Suppressor macrophage (primary cell): ENCODE measurements around the gene ANK2.
A peak's percentile ranks its signal among the peaks of the same experiment; 100 is the strongest.
"Not testable (repeated sequence)": the region's sequence is repeated elsewhere in the genome, so short reads cannot be mapped to it uniquely, and the experiment has no call there.

Source experiments
- DNase-seq, 4 experiments: peaks; one replicate each; pipeline ENCODE4 v3.0.0-alpha.2; 2020 to 2022

Gene ANK2

DNA sequence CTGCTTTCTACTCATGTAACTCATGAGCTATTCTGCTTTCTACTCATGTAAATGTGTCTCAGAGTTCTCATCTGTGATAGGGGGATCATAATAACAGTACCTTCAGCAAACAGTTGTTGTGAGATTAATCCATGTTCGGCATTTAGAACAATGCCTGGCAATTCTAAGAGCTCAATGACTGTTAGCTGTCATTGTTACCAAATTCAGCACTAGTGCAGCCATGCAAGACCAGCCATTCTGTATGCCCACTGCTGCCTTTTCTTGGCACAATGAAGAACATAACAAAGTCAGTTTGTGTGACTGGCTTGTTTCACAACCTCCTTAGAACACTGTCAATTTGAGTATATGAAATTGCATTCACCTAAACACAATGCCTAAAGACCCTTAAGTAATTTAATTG lies 163.2 kb downstream of the ANK2 start:
- no peak for DNase-seq

DNA sequence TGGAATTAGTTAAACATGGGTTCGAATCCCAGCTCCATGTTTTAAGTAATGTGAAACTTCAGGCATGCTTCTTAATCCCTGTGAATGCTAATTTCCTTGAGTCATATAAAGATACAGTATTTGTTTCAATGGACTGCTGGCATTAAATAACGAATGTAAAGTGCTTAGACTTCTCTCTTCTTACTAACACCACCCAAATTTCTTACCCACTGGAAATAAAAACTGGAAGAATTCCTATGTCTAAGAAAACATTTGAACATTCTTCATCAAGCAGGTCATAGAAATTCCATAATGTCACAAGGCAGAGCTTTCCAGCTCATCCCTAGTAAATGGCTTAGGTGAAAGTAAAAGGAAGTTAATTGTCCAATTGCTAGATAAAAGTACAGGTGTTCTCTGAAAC lies 172.5 kb downstream of the ANK2 start:
- no peak for DNase-seq

- no peak for DNase-seq
These were observed 173.0 kb downstream of the ANK2 start for GRCh38 chr4:113222471-113222870.

- no peak for DNase-seq
These were observed 173.5 kb downstream of the ANK2 start for GRCh38 chr4:113223001-113223400.

GRCh38 chr4:113232194-113232593 lies 182.7 kb downstream of the ANK2 start:
- DNase-seq, result no peak

DNA sequence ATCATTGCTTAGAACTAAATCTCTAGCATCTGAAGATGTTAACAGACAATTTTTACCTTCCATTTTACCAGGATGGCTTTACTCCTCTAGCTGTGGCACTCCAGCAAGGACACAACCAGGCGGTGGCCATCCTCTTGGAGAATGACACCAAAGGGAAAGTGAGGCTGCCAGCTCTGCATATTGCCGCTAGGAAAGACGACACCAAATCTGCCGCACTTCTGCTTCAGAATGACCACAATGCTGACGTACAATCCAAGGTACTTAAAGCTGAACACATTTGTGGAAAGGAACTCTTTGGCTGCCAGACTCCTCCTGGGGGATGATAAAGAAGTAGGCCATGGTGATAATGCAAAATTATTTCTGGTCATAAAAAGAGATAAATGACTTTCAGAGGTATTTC lies 187.5 kb downstream of the ANK2 start:
- DNase-seq, result no peak

GRCh38 chr4:113243312-113243711 lies 193.9 kb downstream of the ANK2 start:
- DNase-seq, result peak in 2 of 4 experiments; percentile 1 to 11

GRCh38 chr4:113244747-113245146 lies 195.3 kb downstream of the ANK2 start:
- not testable (repeated sequence) for DNase-seq

DNA sequence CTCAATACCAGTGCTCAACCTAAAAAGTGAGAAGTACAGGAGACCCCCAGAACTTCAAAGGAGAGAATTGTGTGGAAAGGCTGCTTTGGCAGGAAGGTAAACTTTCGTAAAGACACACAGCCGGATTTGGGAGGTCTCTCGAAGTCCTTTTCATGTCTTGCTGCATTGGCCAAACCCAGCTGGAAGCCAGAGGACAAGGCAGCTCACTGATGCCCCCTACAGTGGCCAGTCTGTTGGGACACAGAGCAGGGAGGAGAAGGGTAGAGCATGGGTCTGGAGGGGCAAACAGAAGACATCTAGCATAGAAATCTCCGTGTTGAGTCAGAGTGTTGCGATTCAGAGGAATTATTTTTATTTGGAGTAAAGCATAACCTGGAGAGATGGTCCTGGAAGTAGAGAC lies 198.9 kb downstream of the ANK2 start:
- DNase-seq, result no peak

- no peak for DNase-seq
These were observed 206.2 kb downstream of the ANK2 start for GRCh38 chr4:113255628-113256027.

DNA sequence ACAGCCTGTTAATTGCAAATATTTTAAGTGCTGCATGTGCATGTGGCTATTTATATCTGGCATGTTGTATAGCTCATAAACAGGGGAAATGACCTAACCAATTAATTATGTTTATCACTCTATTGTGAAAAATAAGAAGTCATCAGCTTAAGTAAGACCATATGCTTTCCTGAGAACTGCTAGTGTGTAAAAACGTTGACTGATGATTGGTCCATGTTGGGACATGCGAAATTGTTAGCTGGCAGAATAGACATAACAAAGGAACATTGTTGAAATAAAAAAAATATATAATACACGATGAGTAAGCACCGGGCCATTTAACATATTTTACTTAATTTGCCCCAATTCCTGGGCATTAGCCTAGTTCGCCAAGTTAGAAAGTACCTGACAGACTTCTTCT lies 207.5 kb downstream of the ANK2 start:
- DNase-seq, result no peak

DNA sequence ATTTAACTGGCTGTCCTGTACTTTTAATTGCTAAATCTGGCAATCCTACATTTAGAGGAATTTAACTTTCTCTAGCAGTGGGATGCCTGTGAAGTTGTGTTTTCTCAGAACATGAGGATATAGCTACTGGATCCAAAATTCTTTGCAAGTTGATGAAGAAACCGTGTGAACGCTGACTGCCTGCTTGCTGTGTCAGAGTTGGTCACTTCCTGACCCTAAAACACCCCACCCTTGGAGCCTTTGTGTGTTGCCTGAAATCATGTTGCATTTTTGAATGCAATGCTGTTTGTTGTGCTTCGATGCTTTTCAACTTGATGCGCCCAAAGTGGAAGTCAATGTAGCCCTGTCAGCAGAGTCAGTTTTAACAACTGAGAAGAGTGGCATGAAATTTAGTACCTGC lies 211.2 kb downstream of the ANK2 start:
- no peak for DNase-seq

GRCh38 chr4:113263274-113263673 lies 213.8 kb downstream of the ANK2 start:
- DNase-seq, result no peak

- DNase-seq, result no peak
These were observed 221.3 kb downstream of the ANK2 start for GRCh38 chr4:113270520-113271319.

GRCh38 chr4:113272523-113272922 lies 223.1 kb downstream of the ANK2 start:
- DNase-seq, result no peak

DNA sequence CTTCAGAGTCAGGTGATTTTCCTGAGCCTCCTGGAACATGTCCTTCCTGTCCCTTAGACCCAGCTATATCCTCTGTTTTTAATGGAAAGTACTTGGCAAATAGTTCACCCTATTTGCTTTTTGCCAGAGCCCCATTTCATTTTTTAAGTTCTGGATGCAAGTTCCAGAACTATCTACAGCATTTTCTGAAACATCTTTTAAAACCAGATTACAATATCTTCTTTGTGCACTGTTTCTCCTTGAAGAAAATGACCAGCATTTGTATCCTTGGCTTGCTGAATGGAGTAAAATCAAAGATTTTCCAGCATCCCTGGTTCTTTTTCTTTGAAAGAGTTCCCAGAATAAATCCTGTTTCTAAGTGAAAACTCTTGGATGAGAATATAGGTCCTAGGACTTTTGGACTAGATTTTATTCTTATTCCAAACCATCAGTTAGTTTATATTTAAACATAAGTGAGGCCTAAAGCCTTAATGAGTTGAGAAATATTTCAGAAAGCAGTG lies 224.3 kb downstream of the ANK2 start:
- DNase-seq, result no peak

GRCh38 chr4:113276464-113277170 lies 227.2 kb downstream of the ANK2 start:
- no peak for DNase-seq

- DNase-seq, result peak; percentile 63 to 76 (median 64)
These were observed 229.0 kb downstream of the ANK2 start for GRCh38 chr4:113278324-113278934.

DNA sequence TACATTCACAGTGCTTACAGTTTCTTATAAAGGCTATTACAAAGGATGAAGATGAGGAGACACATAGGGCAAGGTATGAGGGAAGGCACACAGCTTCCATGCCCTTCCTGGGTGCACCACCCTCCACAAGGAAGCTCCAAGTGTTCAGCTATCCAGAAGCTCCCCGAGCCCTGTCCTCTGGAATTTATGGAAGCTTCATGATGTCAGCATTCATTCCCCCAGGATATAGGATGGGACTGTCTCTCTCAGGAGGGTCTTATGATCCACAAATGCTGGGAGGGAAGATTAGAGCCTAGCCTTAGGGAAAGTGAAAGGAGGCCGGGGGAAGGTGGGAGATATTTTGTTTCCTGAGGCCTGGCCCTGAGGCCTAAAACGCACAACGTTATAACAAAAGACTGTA lies 236.0 kb downstream of the ANK2 start:
- DNase-seq, result no peak

DNA sequence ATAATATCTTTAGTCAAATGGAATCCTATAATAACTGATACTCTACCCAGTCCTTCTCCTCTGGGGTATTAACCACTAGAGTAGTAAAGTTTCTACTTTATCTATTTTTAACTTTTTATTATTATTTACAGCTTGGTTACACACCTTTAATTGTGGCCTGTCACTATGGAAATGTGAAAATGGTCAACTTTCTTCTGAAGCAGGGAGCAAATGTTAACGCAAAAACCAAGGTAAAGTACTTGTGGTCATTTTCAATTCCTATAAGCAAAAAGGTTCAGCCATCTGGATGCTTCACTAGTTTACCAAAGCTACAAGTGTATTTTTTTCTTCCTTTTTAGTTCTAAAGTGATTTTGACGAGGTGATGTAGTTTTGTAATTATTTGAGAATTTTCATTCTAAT lies 238.8 kb downstream of the ANK2 start:
- no peak for DNase-seq

- no peak for DNase-seq
These were observed 239.2 kb downstream of the ANK2 start for GRCh38 chr4:113288696-113289095.

DNA sequence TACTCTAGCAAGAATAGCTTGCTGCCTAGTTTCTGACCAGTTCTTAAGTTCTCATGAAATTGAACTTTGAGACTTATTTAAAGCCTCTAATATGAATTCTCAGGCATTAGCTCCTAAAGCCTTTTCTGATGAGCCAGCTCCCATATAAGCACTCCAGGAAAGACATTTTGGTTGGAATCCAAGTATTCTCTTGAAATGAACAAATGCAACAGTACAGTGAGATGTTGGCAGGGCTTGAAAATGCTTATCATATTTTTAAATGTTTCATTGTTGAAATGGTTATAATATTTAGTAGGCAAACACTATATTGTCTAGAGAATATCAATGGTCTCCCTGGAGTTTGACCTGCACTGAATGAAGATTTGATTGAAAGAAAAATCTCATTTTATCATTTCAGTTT lies 240.3 kb downstream of the ANK2 start:
- no peak for DNase-seq

DNA sequence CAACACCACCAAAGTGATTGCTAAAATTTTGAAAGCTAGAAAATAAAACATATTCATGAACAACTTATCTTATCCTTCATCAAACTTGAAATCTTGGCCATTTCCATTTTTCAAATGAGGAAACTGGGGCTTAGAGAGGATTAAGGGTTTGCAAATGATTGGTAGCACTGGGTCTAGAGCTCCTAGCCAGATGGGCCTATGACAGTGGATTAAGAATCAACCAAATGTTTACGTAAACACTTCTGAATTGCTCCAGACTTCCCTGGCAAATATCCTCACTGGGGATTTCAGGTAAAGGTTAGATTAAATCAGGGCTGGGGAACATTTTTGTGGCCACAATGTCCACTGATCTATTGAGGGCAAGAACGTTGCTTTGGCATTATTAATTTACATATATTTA lies 241.2 kb downstream of the ANK2 start:
- no peak for DNase-seq
